ENCODE data around the gene MRC1.

GRCh38 chr10:17943033-17943745, 134.0 kb downstream of the MRC1 start:
- TF ChIP-seq CTCF (IDR thresholded peaks at IDR 0.05; ENCODE audit: borderline replicate concordance, extremely low read depth, low read length, poor library complexity, severe bottlenecking), result no peak
- no peak for TF ChIP-seq EZH2 (IDR thresholded peaks at IDR 0.05; ENCODE audit: borderline replicate concordance, low read depth, low read length, severe bottlenecking)
